Glomerular visceral epithelial cell (primary cell): Measurements from ENCODE around the gene CNTN5.
"Not testable (repeated sequence)": the region's sequence is repeated elsewhere in the genome, so short reads cannot be mapped to it uniquely, and the experiment has no call there.

Experiments
- DNase-seq: peaks from one replicate; pipeline ENCODE4 v3.0.0-alpha.2; 2016; ENCODE audit errors: extremely low spot score

CNTN5 gene

DNA sequence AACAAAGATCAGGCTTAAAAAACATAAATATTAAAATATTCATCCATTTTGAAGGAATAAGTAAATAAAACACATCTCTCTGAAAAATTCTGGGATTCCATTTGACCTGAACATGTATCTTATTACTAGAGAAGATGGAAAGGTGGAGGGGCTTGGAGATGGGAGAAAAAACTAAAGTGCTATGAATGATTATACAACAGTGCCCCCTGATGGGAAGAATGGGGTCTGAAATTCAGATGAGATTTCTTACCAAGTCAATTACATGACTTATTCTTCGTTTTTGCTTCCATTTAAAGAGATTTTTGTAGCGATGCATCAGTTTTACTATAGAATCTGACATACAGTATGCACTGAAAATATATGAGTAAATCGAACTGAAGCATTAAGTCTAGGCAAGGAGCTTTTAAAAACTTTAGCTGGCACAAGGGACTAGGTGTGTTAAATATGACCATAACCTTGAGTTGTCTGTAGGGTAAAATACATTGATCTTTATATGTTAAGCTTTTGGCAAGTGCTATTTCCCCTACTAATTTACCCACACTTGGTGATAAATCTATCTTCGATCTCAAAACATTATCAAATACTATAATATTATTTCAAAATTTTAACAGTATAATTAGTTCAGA lies 718.8 kb downstream of the CNTN5 start:
- DNase-seq, result peak; percentile 49

DNA sequence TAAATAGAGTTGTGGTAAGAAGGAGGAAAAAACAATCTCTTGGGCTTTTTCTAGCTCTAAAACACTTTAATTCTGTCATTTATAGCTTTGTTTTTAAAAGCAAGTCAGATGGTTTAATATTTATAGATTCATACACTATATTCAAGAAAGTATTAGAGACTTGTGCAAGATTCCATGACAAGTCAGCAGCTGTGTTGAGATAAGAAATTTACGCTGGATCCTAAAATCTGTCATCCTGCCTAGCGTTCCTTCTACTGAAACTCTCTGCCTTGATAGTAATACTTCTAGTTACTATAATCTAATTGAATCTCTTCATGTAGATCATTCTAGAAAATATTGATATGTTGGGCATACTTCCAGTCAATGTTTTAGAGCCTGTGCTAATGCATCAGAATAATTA lies 721.8 kb downstream of the CNTN5 start:
- no peak for DNase-seq

DNA sequence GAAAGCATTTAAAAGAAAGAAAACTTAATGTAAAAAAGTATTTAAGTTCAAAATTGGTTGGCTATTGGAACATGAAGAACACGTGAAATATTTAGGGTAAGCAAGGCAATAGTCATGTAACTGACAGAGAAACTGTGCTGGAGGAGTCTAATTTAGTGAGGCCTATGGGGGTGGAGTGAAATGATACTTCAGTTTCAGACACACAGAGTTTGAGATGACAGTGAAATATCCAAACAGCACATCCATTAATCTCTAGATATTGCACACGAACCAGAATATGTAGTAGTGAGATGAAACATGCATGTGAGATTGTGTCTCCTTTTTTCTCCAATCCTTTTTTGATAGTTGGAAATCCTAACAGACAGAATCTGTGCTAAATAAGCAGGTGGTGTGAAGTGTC lies 739.0 kb downstream of the CNTN5 start:
- DNase-seq, result no peak

DNA sequence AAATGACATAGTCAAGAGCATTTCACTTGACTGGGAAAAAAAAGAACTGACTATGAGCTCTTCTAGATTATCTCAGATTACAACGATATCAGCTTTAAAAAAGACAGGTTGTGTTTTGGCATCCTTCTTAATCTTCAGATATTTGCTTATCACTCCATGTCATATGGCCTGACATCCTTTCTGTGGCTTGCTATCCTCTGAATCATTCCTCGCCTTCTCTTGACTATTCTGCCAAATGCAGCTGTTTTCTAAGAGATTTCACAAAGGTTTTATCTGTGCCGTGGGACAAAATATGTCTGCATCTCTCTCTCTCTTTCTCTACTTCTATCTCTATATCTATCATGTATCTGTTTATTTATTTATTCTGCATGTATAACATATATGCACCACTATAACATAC lies 746.1 kb downstream of the CNTN5 start:
- no peak for DNase-seq

DNA sequence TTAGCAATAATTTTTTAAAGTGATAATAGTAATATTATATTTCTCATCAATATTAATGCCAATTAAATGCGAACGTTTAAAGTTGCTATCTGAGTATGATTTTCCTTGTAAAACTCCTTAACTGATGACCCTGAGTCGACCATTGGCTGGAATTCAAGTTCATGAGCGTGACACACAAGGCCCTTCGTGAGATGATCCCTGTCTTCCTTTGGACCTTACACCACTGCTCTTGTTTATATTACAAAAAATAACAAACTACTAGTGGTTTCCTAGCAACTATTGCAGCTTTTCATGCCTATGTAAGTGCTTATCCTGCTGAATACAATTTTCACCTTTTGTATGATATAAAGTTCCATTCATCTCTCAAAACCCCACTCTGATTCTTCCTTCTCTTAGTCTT lies 752.9 kb downstream of the CNTN5 start:
- peak; percentile 44 for DNase-seq

DNA sequence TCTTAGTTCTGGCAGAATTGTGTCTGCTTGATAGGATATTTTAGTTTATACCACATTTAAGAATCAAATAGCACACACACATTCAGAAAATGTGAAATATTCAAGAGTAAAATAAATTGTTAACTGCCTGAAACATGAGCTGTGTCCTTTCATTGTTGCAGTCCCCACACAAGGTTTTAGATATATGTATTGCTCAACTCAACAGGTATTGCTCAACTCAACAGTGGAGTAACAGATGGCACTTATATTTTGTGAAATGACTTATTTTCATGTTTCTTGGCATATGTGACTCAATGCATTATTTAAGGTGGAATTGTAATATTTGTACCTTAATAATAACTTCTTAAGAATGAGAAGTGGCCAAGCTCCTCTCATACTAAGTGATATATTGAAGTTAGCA lies 760.3 kb downstream of the CNTN5 start:
- no peak for DNase-seq

DNA sequence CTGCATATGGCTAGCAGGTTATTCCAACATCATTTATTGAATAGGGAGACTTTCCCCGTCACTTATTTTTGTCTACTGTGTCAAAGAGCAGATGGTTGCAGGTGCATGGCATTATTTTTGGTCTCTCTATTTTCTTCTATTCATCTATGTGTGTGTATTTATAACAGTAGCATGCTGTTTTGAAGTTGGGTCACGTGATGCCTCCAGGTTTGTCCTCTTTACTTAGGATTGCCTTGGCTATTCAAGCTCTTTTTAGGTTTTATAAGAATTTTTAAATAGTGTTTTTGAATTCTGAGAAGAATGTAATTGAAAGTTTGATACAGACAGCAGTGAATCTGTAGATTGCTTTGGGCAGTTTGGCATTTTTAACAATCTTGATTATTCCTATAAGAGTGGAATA lies 770.6 kb downstream of the CNTN5 start:
- DNase-seq, result no peak

DNA sequence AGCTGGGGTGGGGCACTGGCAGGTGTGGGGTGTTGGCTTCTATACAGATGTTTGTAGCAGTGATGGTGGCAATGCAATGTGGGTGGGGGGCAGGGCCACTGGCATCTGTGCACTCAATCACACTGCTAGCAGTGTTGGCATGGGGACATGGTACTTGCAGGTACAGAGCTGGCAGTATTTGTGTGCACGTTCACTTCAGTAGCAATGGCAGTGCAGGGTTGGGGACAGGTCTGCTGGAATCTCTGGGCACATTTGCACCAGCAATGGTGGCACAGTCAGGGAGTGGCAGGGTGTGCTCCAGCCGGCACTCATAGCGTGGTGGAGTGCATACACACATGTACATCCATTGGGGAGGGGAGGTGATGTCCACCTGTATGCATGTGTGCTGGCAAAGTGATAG lies 775.2 kb downstream of the CNTN5 start:
- no peak for DNase-seq

DNA sequence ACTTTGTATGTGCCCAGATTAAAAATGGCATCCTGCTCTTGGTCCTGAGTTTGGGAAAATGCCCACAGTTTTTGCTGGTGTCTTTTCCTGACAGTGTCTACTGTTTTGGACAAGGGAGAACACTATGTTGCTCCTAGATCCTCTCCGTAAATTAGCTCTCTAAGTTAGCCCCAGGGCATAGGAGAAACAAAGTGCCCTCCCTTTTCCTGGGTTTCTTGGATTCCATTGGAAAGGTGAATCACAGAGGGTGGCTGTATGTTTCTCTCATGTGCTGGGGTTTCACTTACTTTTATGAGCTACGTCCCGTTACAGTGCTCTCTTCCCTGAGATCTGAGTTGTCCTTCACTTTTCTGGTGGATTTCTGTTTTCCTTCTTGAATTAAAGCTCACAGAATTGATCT lies 782.8 kb downstream of the CNTN5 start:
- DNase-seq, result no peak

DNA sequence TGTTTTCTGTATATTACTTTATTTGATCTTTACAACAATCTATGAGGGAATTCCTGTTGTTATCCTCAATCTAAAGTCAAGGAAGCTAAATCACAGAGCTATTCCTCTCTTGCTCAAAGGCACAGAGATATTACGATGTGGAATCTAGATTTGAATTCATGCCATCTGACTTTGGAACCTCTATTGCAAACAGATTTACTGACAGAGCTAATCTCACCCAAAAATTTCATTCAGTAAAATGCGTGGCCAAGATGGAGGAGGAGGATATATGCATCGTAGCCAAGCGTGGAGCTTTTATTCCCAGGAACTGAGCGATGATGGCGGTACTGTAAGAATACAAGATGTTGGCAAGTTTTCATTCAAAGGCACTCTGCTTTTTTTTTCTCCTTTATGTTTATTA lies 791.8 kb downstream of the CNTN5 start:
- DNase-seq, result no peak

DNA sequence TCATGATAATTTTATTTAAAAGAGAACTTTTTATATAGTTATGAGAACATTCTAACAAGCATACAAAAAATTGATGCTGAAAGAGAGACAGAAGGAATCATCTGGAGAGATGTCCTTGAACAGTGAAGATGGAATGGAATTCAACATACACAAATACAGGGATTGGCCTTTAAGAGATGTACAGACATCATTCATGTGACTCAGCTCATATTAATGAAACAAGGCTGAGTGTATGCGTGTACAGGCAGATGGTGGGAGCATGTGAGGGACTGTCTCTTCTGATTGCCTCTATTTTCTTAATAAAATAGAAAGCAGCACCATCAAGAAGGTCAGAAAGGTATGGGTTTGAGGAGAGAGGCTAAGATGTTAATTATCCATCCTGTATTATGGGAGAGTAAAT lies 793.3 kb downstream of the CNTN5 start:
- DNase-seq, result no peak

DNA sequence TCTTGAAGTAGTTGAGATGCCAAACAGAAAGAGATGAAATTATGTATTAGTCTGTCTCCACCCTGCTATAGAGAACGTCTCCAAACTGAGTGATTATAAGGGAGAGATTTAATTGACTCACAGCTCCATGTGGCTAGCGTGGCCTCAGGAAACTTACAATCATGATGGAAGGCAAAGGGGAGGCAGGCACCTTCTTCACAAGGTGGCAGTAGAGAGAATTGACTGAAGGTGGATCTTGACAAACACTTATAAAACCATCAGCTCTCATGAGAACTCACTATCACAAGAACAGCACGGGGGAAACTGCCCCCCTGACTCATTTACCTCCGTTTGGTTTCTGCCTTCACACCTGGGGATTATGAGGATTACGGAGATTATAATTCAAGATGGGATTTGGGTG lies 794.0 kb downstream of the CNTN5 start:
- DNase-seq, result no peak

DNA sequence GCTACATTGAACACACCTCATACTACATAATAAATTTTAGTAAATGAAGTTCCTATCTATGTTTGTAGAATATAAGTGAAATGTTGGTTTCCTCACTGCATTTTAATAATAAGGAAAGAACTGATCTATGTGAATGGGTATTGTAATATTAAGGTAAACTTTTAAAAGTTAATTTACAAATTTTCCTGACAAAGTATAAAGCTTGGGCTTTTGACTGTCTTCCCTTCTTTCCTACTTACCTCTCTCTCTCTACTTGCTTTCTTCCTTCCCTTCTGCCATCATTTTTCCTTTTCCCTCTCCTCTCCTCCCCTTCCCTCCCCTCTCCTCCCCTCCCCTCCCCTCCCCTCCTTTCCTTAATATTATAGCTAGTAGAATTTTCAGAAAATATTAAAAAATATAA lies 798.2 kb downstream of the CNTN5 start:
- DNase-seq, result no peak

DNA sequence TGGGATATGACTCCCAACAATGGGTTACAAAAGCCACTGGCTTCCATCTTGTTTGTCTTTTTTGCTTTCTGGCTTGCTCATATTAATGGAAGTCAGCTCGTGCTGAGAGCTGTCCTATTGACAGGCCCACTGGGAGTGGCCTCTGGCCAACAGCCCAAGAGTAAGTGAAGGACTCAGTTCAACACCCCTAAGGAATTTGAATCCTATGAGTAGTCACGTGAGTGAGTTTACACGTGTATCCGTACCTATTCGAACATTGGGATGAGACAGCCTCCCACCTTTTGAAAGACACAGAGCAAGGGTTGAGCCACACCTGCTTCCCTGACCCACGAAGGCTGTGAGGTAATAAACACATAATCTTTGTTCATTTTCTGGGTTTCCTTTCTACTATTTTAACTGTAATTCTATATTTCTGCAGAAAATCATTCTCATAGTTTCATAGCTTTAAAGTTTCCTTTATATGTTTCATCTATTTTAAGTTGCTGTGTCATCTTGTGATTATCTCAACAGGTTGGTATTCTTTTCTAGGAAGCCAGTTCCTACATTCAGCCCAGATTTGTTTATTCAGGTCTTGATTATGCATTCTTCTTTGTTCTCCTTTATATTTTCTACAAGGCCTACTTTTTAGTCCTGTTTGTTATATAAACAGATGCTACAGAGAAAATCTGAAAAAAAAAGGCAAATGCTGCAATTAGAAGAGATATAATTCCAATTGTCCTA lies 802.3 kb downstream of the CNTN5 start:
- DNase-seq, result peak; percentile 2

DNA sequence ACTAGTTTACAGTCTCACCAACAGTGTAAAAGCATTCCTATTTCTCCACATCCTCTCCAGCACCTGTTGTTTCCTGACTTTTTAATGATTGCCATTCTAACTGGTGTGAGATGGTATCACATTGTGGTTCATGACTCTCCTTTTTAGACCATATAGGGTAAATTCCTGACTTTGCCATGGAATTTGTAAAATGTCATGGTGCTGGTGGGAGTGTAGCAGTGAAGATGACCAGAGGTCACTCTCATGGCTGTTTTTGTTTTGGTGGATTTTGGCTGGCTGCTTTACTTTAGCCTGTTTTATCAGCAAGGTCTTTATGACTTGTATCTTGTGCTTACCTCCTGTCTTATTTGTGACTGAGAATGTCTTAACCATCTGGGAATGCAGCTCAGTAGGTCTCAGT lies 816.0 kb downstream of the CNTN5 start:
- DNase-seq, result not testable (repeated sequence)

DNA sequence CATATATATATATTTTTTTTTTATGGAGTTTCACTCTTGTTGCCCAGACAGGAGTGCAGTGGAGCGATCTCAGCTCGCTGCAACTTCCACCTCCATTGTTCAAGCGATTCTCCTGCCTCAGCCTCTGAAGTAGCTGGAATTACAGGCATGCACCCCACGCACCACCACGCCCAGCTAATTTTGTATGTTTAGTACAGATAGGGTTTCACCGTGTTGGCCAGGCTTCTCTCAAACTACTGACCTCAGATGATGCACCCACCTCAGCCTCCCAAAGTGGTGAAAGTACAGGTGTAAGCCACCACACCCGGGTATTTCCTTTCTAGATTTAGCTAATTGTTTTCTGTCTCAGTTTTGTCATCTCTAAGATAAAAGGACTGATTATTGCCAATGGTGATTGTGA lies 821.1 kb downstream of the CNTN5 start:
- DNase-seq, result no peak

DNA sequence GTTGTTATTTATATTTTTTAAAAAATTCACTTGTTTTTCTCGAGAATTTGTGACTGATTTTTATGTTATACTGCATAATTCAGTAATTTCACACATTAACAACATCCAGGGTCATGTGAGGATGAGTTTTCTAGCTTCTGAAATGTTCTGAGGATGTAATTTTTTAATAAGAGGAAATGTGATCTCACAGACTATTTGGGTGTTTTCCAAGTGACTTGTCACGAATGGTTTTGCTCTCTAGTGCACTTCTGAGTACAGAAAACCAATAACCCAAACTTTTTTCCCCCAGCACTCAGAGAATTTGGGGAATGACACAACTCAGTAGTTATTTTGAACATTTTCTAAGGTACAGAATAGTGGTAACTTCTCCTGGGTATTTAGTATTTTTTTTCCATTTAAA lies 845.2 kb downstream of the CNTN5 start:
- no peak for DNase-seq

DNA sequence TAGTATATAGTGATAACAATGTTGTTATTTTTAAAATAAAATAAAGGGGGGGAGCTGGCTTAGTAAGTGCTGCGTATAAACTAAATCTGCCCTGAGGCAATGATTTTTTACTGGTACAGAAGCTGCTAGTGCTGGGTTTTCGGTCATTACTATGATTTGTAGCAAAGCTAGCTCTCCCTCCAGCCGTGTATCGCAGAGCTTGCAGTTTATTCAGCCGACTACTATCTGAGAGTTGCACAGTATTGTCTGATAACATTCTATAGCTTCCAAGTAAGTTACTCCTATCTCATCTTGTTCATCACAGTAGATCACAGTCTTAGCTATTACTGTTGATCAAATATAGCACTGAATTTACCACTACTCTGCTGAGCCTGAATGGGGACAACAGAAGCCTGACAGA lies 860.9 kb downstream of the CNTN5 start:
- DNase-seq, result no peak

DNA sequence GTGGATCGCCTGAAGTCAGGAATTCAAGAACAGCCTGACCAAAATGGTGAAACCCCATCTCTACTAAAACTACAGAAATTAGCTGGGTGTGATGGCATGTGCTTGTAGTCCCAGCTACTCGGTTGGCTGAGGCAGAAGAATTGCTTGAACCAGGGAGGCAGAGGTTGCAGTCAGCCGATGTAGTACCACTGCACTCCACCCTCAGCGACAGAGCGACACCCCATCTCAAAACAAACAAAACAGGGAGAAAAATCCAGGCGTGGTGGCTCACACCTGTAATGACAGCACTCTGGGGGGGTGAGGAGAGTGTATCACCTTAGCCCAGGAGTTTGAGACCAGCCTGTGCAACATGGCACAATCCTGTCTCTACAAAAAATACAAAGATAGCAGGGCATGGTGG lies 864.0 kb downstream of the CNTN5 start:
- DNase-seq, result no peak

DNA sequence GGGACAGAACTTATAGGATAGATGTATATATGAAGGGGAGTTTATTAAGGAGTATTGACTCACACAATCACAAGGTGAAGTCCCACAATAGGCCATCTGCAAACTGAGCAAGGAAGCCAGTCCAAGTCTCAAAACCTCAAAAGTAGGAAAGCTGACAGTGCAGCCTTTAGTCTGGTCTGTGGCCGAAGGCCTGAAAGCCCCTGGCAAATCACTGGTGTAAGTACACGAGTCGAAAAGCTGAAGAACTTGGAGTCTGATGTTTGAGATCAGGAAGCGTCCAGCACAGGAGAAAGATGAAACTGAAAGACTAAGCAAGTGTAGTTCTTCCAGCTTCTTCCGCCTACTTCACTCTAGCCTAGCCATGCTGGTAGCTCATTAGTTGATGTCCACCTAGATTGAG lies 866.7 kb downstream of the CNTN5 start:
- no peak for DNase-seq

DNA sequence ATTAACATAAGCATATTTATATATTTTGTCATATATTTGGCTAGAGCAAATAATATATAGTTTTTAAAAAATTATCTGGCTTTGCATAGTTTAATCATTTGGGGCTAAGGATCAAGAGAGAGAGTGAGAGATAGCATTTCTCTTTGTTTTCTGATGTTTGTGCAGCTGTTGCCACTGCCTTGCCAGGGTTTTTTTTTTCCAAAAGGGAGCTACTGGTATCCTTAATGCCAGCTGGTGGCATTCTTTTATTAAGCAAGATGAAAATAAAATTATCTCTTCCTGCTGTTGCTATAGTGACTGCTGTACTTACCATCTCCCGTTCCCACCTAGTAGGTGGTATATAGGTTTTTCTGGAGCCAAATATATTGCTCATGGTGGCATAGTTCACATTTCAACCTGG lies 873.1 kb downstream of the CNTN5 start:
- no peak for DNase-seq

DNA sequence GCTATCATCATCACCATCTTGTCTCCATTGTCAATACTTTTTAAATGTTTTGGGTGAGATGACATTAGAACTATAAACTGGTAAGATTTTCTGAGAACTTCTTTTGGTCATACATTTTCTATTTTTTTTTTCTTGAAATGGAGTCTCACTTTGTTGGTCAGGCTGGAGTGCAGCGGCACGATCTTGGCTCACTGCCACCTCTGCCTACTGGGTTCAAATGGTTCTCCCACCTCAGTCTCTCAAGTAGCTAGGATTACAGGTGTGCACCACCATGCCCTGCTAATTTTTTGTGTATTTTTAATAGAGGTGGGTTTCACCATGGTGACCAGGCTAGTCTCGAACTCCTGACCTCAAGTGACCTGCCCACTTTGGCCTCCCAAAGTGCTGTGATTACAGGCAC lies 880.4 kb downstream of the CNTN5 start:
- DNase-seq, result no peak

DNA sequence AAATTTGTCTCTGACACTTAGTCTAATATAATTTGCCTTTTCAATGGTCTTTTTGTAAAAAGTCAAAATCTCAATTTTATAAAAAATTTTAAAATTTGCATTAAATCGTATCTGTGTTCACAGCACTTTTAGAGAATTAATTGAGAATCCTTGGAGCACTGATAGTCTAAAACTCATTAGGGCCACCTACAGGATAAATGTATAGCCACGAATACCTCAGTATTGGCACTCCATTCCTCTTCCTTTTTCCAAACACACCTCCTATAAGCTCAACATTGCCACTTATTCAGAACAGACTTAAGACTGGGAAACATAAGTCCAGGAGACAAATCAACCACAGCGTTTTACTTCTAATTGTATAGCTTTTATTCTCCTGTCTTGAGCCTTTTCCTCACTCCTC lies 890.4 kb downstream of the CNTN5 start:
- DNase-seq, result no peak

DNA sequence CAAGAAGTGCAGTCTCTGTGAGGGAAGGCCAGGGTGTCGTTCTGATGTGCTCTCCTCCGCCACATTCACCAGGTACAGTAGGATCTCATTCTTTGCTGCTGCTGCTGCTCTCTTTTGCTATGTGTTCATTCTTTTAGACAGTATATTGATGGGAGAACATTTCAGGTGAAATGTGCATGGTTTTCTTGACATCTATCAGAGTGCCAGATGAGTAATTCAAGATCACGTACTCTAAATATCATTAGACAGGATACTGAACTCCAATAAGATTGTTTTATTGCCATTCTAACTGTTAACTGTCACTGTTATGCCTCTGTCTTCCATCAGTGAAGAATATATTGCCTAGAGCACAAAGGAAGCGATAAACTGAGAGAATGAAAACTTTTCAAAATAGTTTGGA lies 895.3 kb downstream of the CNTN5 start:
- DNase-seq, result no peak
